Keratinocyte (primary cell): ENCODE measurements around the gene ARVCF. TPM values are rescaled to one million over a fixed set of nuclear protein-coding genes. Genes with fewer than 3 reads are reported as not detected.

Source experiments
- DNase-seq: peaks from one replicate; pipeline ENCODE4 v3.0.0-alpha.2; 2011; ENCODE audit warnings: low read depth, missing footprints, low spot score
- FAIRE-seq: peaks from 2 replicates; lab custom pipeline; 2011; peaks lifted over from hg19 to GRCh38; lab: Jason Lieb, UNC
- H2AFZ ChIP-seq: 2 replicates; pipeline ENCODE4 v1.6.0; 2012; ENCODE audit warnings: low read length, control low read depth, inconsistent platforms; ENCODE audit not compliant: control insufficient read depth
- H3K27ac ChIP-seq: 2 replicates; pipeline ENCODE4 v1.5.1; 2011; ENCODE audit warnings: low read length; ENCODE audit not compliant: control insufficient read depth, insufficient read depth
- H3K27me3 ChIP-seq: 3 replicates; pipeline ENCODE4 v1.6.0; 2011; ENCODE audit warnings: low read length; ENCODE audit not compliant: control insufficient read depth, insufficient read depth; ENCODE audit errors: extremely low read depth
- H3K36me3 ChIP-seq, 2 experiments: 2 replicates in 1 of 2; 3 replicates in 1 of 2; pipeline ENCODE4 v1.5.1; 2011; ENCODE audit warnings: low read length in 2 of 2, mild to moderate bottlenecking in 1 of 2; ENCODE audit not compliant: control insufficient read depth in 2 of 2, insufficient read depth in 2 of 2; ENCODE audit errors: extremely low read depth in 1 of 2
- H3K4me1 ChIP-seq: 3 replicates; pipeline ENCODE4 v1.5.1; 2011; ENCODE audit warnings: low read length; ENCODE audit not compliant: control insufficient read depth, insufficient read depth; ENCODE audit errors: extremely low read depth
- H3K4me2 ChIP-seq: 3 replicates; pipeline ENCODE4 v1.6.0; 2011; ENCODE audit warnings: low read depth, low read length; ENCODE audit not compliant: control insufficient read depth, insufficient read depth; ENCODE audit errors: extremely low read depth
- H3K4me3 ChIP-seq, 3 experiments: fragments of 200-600 bp in 1 of 3; sonication (generic) in 1 of 3; 2 replicates in 2 of 3; 3 replicates in 1 of 3; pipeline ENCODE4 v1.5.1; 2011 to 2016; ENCODE audit warnings: low read length in 3 of 3, mild to moderate bottlenecking in 3 of 3, control low read depth in 2 of 3, inconsistent platforms in 1 of 3, low read depth in 1 of 3, mixed read lengths in 1 of 3, mixed run types in 1 of 3, moderate library complexity in 1 of 3; ENCODE audit not compliant: control insufficient read depth in 2 of 3, insufficient read depth in 2 of 3; ENCODE audit errors: extremely low read depth in 1 of 3
- H3K79me2 ChIP-seq: 2 replicates; pipeline ENCODE4 v1.6.0; 2012; ENCODE audit warnings: low read length; ENCODE audit not compliant: control insufficient read depth, insufficient read depth
- H3K9ac ChIP-seq: 3 replicates; pipeline ENCODE4 v1.6.0; 2011; ENCODE audit warnings: low read length; ENCODE audit not compliant: control insufficient read depth, insufficient read depth; ENCODE audit errors: extremely low read depth
- H3K9me1 ChIP-seq: 3 replicates; pipeline ENCODE4 v1.6.0; 2011; ENCODE audit warnings: low read length; ENCODE audit not compliant: control insufficient read depth, insufficient read depth; ENCODE audit errors: extremely low read depth
- H3K9me3 ChIP-seq: 2 replicates; pipeline ENCODE4 v1.5.1; 2012; ENCODE audit warnings: low read depth, low read length; ENCODE audit not compliant: control insufficient read depth
- H4K20me1 ChIP-seq: 3 replicates; pipeline ENCODE4 v1.6.0; 2011; ENCODE audit warnings: low read length; ENCODE audit not compliant: control insufficient read depth, insufficient read depth; ENCODE audit errors: extremely low read depth
- CTCF ChIP-seq, 3 experiments: IDR thresholded peaks in 1 of 3; conservative IDR thresholded peaks in 1 of 3; optimal IDR thresholded peaks in 1 of 3; 2 replicates in 2 of 3; 3 replicates in 1 of 3; pipeline versions ENCODE3 to v1.5.1; 2011; ENCODE audit warnings: low read length in 3 of 3, mild to moderate bottlenecking in 3 of 3, moderate library complexity in 2 of 3, control low read depth in 1 of 3, inconsistent platforms in 1 of 3; ENCODE audit not compliant: insufficient read depth in 2 of 3; ENCODE audit errors: extremely low read depth in 1 of 3
- EZH2 ChIP-seq: IDR thresholded peaks from one replicate; pipeline ENCODE4 v1.6.1; 2012; ENCODE audit warnings: inconsistent platforms, mild to moderate bottlenecking, low read length, moderate library complexity
- dilution Hi-C: fragments of 300-500 bp; cut with MboI; formaldehyde crosslinking; loops from one replicate; pipeline ENCODE4 v1.7.0; 2020; ENCODE audit warnings: low sequenced_read_pairs; ENCODE audit not compliant: extremely low pct_ligation_motif_present
- polyA plus RNA-seq, 5 experiments: library from polyadenylated mRNA; depleted of rRNA in 3 of 5; stranded (reverse) in 3 of 5; stranded (forward) in 1 of 5; unstranded in 1 of 5; fragments of >200 nt; gene quantifications; 1 replicate in 1 of 5; 2 replicates in 3 of 5; 3 replicates in 1 of 5; pipeline versions ENCODE4 v1.2.1 to v1.2.3, GENCODE V29; 2011 to 2012; ENCODE audit warnings: missing spikeins in 2 of 5, low read depth in 1 of 5, low replicate concordance in 1 of 5

Gene ARVCF
- polyA plus RNA-seq, 1 donor (not counting 4 experiments of a cell fraction or from before 2014, with no cell fraction given): 5.7 TPM

GRCh38 chr22:20063271-20064139 lies 46.9 kb upstream of the ARVCF start:
- H3K27me3 ChIP-seq: no peaks in the 10 kb centered on the region
- no peaks in the 10 kb centered on the region for H3K9me3 ChIP-seq
- dilution Hi-C loops: no loop called here
- H3K27ac ChIP-seq: no peak overlapping the region
- H2AFZ ChIP-seq: no peak overlapping the region
- H3K4me2 ChIP-seq: peak overlapping the region; percentile 22
- H4K20me1 ChIP-seq: no peaks in the 10 kb centered on the region
- peaks cover 0 to 3% of the 10 kb centered on the region in 2 experiments for H3K36me3 ChIP-seq
- H3K9ac ChIP-seq: no peak overlapping the region
- no peak for TF ChIP-seq EZH2
- peak; percentile 26 to 53 (median 35) for TF ChIP-seq CTCF (optimal IDR thresholded peaks at IDR 0.05 in 1 of 3, IDR thresholded peaks at IDR 0.05 in 1 of 3, conservative IDR thresholded peaks at IDR 0.05 in 1 of 3; ENCODE audit: extremely low read depth in 1 of 3, insufficient read depth in 2 of 3, low read length in 3 of 3)
- DNase-seq (no peak), FAIRE-seq (no peak)
- peaks cover 32% of the 10 kb centered on the region for H3K4me1 ChIP-seq
- no peaks in the 10 kb centered on the region for H3K79me2 ChIP-seq
- peaks cover 5% of the 10 kb centered on the region for H3K9me1 ChIP-seq
- H3K4me3 ChIP-seq: no peak overlapping the region

- H3K9me3 ChIP-seq: no peaks in the 10 kb centered on the region
- H3K4me1 ChIP-seq: peaks cover 32% of the 10 kb centered on the region
- H3K9ac ChIP-seq: no peak overlapping the region
- H2AFZ ChIP-seq: no peak overlapping the region
- TF ChIP-seq EZH2 (no peak), CTCF (optimal IDR thresholded peaks at IDR 0.05 in 1 of 3, IDR thresholded peaks at IDR 0.05 in 1 of 3, conservative IDR thresholded peaks at IDR 0.05 in 1 of 3; ENCODE audit: extremely low read depth in 1 of 3, insufficient read depth in 2 of 3, low read length in 3 of 3) (no peak)
- no peaks in the 10 kb centered on the region for H3K79me2 ChIP-seq
- H3K27ac ChIP-seq: peak overlapping the region; percentile 31
- DNase-seq: no peak
- dilution Hi-C loops: no loop called here
- H3K9me1 ChIP-seq: peaks cover 5% of the 10 kb centered on the region
- H3K27me3 ChIP-seq: no peaks in the 10 kb centered on the region
- FAIRE-seq: peak; percentile 90
- H4K20me1 ChIP-seq: no peaks in the 10 kb centered on the region
- H3K4me3 ChIP-seq: no peak overlapping the region
- peaks cover 0 to 3% of the 10 kb centered on the region in 2 experiments for H3K36me3 ChIP-seq
- peak overlapping the region; percentile 27 for H3K4me2 ChIP-seq
These were observed 46.1 kb upstream of the ARVCF start for GRCh38 chr22:20062766-20063083.
